ENCODE data around the gene NELL2.

The NELL2 gene

DNA sequence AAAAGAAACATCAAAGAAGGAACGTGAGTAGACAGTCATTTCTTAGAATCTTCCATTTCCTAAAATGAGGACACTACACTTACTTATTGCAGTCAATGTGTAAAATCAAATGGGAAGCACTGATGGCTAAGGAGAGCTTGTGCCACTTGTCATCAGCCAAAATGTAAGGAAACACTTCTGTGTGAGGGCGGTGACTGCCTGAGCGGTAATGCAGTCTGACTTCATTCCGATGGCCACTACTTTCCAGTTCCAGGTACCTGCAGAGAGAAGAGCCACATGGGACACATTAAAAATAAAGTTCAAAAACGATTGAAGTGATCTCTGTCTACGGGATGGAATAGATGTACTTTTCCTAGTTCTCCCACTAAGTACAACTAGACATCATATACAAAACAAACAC lies 96.3 kb downstream of the NELL2 start:
- Histone ChIP-seq H3K9ac (ENCODE audit: low read length in 2 of 2) (no peak overlapping the region), H3K27me3 (ENCODE audit: control insufficient read depth in 1 of 2, insufficient read depth in 2 of 2, low read length in 2 of 2) (no peaks in the 10 kb centered on the region), H3K4me3 (ENCODE audit: low read length in 2 of 2) (no peak overlapping the region), H3K4me1 (ENCODE audit: control insufficient read depth, insufficient read depth, low read length) (no peaks in the 10 kb centered on the region), H3K9me3 (ENCODE audit: control insufficient read depth in 2 of 2, low read length in 2 of 2) (no peaks in the 10 kb centered on the region), H3K36me3 (ENCODE audit: control insufficient read depth in 2 of 2, insufficient read depth in 2 of 2, low read length in 2 of 2) (no peaks in the 10 kb centered on the region), H3K27ac (ENCODE audit: low read length) (no peak overlapping the region)

DNA sequence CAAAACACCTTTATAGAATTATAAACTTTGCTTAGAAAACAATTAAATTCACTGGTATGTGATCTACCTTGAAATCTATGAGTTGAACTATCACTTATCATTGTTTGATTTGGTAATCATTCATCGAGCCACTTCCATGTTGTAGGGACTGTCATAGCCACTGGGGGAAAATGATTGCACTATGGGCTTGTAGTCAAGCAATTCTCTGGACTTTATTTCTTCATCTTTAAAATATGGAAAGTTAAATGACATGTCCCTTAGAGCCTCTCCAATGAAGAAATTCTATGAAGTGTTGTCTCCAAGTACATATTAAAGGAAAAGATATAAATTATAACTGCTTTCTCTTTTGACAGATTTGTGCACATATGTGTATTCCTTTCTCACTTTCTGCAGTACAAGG lies 97.3 kb downstream of the NELL2 start:
- Histone ChIP-seq H3K9ac (ENCODE audit: low read length in 2 of 2) (no peak overlapping the region), H3K4me3 (ENCODE audit: low read length in 2 of 2) (no peak overlapping the region), H3K4me1 (ENCODE audit: control insufficient read depth, insufficient read depth, low read length) (no peaks in the 10 kb centered on the region), H3K36me3 (ENCODE audit: control insufficient read depth in 2 of 2, insufficient read depth in 2 of 2, low read length in 2 of 2) (no peaks in the 10 kb centered on the region), H3K9me3 (ENCODE audit: control insufficient read depth in 2 of 2, low read length in 2 of 2) (no peaks in the 10 kb centered on the region), H3K27ac (ENCODE audit: low read length) (no peak overlapping the region), H3K27me3 (ENCODE audit: control insufficient read depth in 1 of 2, insufficient read depth in 2 of 2, low read length in 2 of 2) (no peaks in the 10 kb centered on the region)

DNA sequence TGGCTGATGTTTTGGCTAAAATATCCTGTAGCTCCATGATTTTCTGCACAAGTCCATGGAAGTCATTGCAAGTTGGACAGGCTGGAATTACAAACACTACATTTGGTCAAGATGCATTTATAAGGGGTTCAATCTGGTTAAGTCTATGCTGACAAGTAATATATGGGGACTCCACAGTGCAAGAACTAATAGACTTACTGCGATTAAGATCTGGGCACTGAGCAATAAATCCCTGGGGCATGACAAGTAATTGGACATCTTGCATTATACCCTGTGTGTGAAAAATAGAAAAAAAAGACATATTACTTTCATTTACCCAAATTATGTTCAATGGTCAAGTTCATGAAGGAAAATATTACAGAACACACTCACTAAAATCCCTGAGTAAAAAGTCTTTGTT lies 99.1 kb downstream of the NELL2 start:
- H3K4me3 ChIP-seq (ENCODE audit: low read length in 2 of 2) = no peak overlapping the region
- no peaks in the 10 kb centered on the region for H3K36me3 ChIP-seq (ENCODE audit: control insufficient read depth in 2 of 2, insufficient read depth in 2 of 2, low read length in 2 of 2)
- H3K27ac ChIP-seq (ENCODE audit: low read length) = no peak overlapping the region

DNA sequence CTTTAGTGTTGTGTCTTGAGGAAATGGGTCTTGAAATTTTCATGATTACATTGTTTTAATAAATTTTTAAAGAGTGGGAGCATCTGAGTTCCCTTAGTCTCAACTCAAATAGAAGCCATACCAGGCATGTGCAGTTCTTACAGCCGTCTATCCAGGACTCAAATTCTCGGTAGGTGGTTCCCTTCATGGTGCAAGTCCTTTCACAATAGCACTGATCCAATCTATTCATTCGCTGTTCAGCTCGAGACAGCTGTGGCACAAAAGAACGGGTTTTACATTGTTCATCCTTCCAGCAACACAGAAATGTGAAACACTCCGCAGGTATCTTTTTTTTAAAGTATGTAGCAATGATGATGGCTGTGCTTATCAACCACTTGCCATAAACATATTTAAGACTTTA lies 100.2 kb downstream of the NELL2 start:
- Histone ChIP-seq H3K4me3 (ENCODE audit: low read length in 2 of 2) (no peak overlapping the region), H3K9ac (ENCODE audit: low read length in 2 of 2) (no peak overlapping the region), H3K9me3 (ENCODE audit: control insufficient read depth in 2 of 2, low read length in 2 of 2) (no peaks in the 10 kb centered on the region), H3K36me3 (ENCODE audit: control insufficient read depth in 2 of 2, insufficient read depth in 2 of 2, low read length in 2 of 2) (no peaks in the 10 kb centered on the region), H3K27ac (ENCODE audit: low read length) (no peak overlapping the region), H3K4me1 (ENCODE audit: control insufficient read depth, insufficient read depth, low read length) (no peaks in the 10 kb centered on the region), H3K27me3 (ENCODE audit: control insufficient read depth in 1 of 2, insufficient read depth in 2 of 2, low read length in 2 of 2) (no peaks in the 10 kb centered on the region)

More for the DNA sequence above, 99.1 kb downstream of the NELL2 start:
- Histone ChIP-seq H3K9me3 (ENCODE audit: control insufficient read depth in 2 of 2, low read length in 2 of 2) (no peaks in the 10 kb centered on the region), H3K4me1 (ENCODE audit: control insufficient read depth, insufficient read depth, low read length) (no peaks in the 10 kb centered on the region), H3K27me3 (ENCODE audit: control insufficient read depth in 1 of 2, insufficient read depth in 2 of 2, low read length in 2 of 2) (no peaks in the 10 kb centered on the region), H3K9ac (ENCODE audit: low read length in 2 of 2) (no peak overlapping the region)

DNA sequence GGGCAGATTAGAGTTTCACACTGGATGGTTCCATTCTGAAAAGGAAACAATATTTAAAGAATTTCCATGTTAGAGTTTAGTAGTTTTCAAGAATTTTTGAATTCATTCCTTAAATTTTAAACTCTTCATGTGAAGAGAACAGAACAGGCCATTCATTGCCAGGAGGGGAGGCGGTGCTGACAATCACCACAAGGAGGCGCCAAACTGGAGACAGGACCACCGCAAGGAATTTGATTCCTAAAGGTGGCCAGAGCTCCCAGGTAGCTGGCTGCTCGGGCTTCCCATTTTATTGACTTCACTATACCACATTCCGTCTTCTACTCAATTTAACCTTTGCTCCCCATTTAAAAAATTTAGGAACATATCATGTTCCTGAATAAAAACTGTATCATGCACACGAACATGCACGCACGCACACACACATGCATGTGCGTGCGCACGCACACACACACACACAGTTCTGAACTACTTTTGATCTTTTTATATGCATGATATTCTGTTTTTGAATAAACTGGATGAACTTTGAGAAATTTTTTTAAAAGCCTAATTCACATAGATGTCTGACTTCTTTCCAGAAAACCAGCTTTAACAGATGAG lies 101.2 kb downstream of the NELL2 start:
- Histone ChIP-seq H3K27me3 (ENCODE audit: control insufficient read depth in 1 of 2, insufficient read depth in 2 of 2, low read length in 2 of 2) (no peaks in the 10 kb centered on the region), H3K4me3 (ENCODE audit: low read length in 2 of 2) (no peak overlapping the region), H3K36me3 (ENCODE audit: control insufficient read depth in 2 of 2, insufficient read depth in 2 of 2, low read length in 2 of 2) (no peaks in the 10 kb centered on the region), H3K9ac (ENCODE audit: low read length in 2 of 2) (no peak overlapping the region), H3K4me1 (ENCODE audit: control insufficient read depth, insufficient read depth, low read length) (no peaks in the 10 kb centered on the region), H3K27ac (ENCODE audit: low read length) (no peak overlapping the region), H3K9me3 (ENCODE audit: control insufficient read depth in 2 of 2, low read length in 2 of 2) (no peaks in the 10 kb centered on the region)

DNA sequence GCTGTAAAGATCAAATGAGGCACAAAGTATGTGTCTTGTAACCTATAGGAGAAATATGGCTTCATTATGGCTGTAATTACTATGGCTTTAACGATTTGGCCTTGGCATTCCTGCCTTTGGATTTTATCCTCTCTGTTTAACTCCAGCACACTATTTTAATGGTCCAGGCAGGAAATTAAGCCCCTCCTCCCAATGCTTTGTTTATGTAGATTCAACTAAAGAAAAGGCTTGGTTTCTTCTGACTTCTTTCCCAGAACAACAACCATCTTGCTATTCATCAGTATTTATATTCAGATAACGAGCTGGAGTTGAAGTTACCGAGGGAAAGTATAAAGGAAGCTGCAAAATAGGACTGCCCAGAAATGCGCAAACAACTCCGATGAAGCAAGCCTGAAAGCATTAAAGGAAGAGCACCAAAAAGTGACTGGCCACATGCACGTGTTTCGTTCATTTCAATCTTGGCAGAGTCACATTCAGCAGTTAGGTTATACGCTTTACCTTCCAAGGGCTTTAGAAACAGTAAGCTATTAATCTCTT lies 104.6 kb downstream of the NELL2 start:
- Histone ChIP-seq H3K27me3 (ENCODE audit: control insufficient read depth in 1 of 2, insufficient read depth in 2 of 2, low read length in 2 of 2) (no peaks in the 10 kb centered on the region), H3K4me1 (ENCODE audit: control insufficient read depth, insufficient read depth, low read length) (no peaks in the 10 kb centered on the region), H3K4me3 (ENCODE audit: low read length in 2 of 2) (no peak overlapping the region), H3K27ac (ENCODE audit: low read length) (no peak overlapping the region), H3K9me3 (ENCODE audit: control insufficient read depth in 2 of 2, low read length in 2 of 2) (no peaks in the 10 kb centered on the region), H3K9ac (ENCODE audit: low read length in 2 of 2) (no peak overlapping the region), H3K36me3 (ENCODE audit: control insufficient read depth in 2 of 2, insufficient read depth in 2 of 2, low read length in 2 of 2) (no peaks in the 10 kb centered on the region)

DNA sequence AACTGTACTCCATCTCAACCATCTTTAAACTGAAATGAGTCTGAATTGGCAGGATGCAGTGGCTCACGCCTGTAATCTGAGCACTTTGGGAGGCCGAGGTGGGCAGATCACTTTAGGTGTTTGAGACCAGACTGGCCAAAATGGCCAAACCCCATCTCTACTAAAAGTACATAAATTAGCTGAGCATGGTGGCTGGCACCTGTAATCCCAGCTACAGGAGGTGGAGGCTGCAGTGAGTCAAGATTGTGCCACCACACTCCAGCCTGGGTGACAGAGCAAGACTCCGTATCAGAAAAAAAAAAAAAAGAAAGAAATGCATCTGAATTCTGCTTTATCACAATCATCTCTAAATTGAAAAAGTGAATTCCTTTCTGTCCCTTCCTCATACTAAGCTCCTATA lies 110.3 kb downstream of the NELL2 start:
- Histone ChIP-seq H3K9me3 (ENCODE audit: control insufficient read depth in 2 of 2, low read length in 2 of 2) (no peaks in the 10 kb centered on the region), H3K36me3 (ENCODE audit: control insufficient read depth in 2 of 2, insufficient read depth in 2 of 2, low read length in 2 of 2) (no peaks in the 10 kb centered on the region), H3K9ac (ENCODE audit: low read length in 2 of 2) (no peak overlapping the region), H3K27me3 (ENCODE audit: control insufficient read depth in 1 of 2, insufficient read depth in 2 of 2, low read length in 2 of 2) (no peaks in the 10 kb centered on the region), H3K27ac (ENCODE audit: low read length) (no peak overlapping the region), H3K4me1 (ENCODE audit: control insufficient read depth, insufficient read depth, low read length) (no peaks in the 10 kb centered on the region), H3K4me3 (ENCODE audit: low read length in 2 of 2) (no peak overlapping the region)

DNA sequence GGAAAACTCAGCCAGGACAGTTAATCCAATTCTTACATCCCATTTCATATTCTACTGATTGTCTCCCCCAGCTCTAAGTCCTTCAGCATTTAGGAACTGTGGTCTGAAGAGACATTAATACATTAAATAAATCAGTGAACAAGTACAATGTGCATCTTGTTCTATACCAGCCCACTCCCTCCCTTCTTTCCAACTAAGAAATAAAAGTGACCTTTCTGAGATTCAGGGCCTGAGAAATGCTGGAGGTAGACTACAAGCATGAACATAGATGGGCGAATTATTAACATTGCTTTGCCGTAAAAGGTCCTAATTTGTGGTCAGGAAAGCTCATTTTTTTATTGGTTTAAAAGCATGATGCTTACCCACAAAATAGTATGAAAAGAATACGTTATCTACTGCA lies 113.1 kb downstream of the NELL2 start:
- H3K27ac ChIP-seq (ENCODE audit: low read length) = no peak overlapping the region
- no peak overlapping the region for H3K9ac ChIP-seq (ENCODE audit: low read length in 2 of 2)
- H3K9me3 ChIP-seq (ENCODE audit: control insufficient read depth in 2 of 2, low read length in 2 of 2) = no peaks in the 10 kb centered on the region
- no peaks in the 10 kb centered on the region for H3K27me3 ChIP-seq (ENCODE audit: control insufficient read depth in 1 of 2, insufficient read depth in 2 of 2, low read length in 2 of 2)
- H3K4me3 ChIP-seq (ENCODE audit: low read length in 2 of 2) = no peak overlapping the region
- H3K36me3 ChIP-seq (ENCODE audit: control insufficient read depth in 2 of 2, insufficient read depth in 2 of 2, low read length in 2 of 2) = no peaks in the 10 kb centered on the region
- H3K4me1 ChIP-seq (ENCODE audit: control insufficient read depth, insufficient read depth, low read length) = no peaks in the 10 kb centered on the region

DNA sequence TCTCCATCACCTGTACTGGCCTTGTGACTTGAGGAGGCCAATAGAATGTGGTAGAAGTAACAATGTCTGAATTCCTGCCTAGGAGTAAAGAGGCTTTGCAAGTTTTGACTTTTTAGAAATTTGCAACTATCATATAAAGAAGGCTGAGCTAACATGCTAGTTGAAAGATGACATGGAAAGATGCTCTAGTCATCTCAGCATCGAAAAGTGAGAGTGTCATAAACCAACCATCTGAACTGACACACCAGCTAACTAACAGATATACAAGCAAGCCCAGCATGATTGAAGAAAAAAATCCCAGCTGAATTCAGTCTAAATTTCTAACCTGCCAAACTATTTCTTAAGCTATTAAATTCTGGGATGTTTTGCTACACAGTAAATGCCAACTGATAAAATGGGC lies 116.8 kb downstream of the NELL2 start:
- Histone ChIP-seq H3K27ac (ENCODE audit: low read length) (no peak overlapping the region), H3K9me3 (ENCODE audit: control insufficient read depth in 2 of 2, low read length in 2 of 2) (no peaks in the 10 kb centered on the region), H3K36me3 (ENCODE audit: control insufficient read depth in 2 of 2, insufficient read depth in 2 of 2, low read length in 2 of 2) (no peaks in the 10 kb centered on the region), H3K9ac (ENCODE audit: low read length in 2 of 2) (no peak overlapping the region), H3K4me3 (ENCODE audit: low read length in 2 of 2) (no peak overlapping the region), H3K27me3 (ENCODE audit: control insufficient read depth in 1 of 2, insufficient read depth in 2 of 2, low read length in 2 of 2) (no peaks in the 10 kb centered on the region), H3K4me1 (ENCODE audit: control insufficient read depth, insufficient read depth, low read length) (no peaks in the 10 kb centered on the region)

DNA sequence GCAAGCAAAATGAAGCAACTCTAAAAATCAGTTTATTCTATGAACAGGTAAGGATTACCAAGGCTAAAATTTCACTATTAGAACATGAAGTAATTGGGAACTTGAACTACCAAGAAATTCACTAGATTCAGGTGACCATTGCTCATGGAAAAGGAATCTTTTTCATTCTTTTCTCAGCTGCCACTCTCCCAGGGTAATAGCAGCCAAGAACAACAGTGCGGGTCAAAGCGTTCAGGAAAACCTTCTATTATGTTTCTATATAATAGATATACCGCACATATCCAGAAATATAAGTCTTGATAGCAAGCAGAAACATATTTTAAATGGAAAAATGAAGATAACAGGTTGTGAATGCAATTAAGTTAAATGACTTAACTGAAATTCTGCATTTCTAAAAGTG lies 125.6 kb downstream of the NELL2 start:
- H3K4me3 ChIP-seq (ENCODE audit: low read length in 2 of 2) = no peak overlapping the region
- no peaks in the 10 kb centered on the region for H3K4me1 ChIP-seq (ENCODE audit: control insufficient read depth, insufficient read depth, low read length)
- H3K9me3 ChIP-seq (ENCODE audit: control insufficient read depth in 2 of 2, low read length in 2 of 2) = no peaks in the 10 kb centered on the region
- no peak overlapping the region for H3K9ac ChIP-seq (ENCODE audit: low read length in 2 of 2)
- H3K27ac ChIP-seq (ENCODE audit: low read length) = no peak overlapping the region
- no peaks in the 10 kb centered on the region for H3K27me3 ChIP-seq (ENCODE audit: control insufficient read depth in 1 of 2, insufficient read depth in 2 of 2, low read length in 2 of 2)
- H3K36me3 ChIP-seq (ENCODE audit: control insufficient read depth in 2 of 2, insufficient read depth in 2 of 2, low read length in 2 of 2) = no peaks in the 10 kb centered on the region

DNA sequence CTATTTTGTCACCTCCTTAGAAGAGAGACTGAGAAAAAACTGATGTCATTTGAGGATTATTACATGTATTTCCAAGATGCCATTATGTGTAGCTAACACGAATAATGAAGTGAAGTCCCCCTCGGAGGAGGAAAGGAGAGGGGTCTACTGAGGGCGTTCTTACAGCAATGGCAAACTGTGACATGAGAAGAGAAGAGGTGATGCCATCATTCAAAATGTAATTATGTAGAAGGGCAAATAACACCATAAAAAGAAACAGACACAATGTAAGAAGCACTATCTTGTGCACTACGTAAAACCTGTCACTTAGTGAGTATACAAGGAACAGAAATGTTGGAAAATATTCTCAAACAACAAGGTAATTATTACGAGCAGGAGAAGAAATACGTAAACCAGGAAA lies 126.5 kb downstream of the NELL2 start:
- H3K4me3 ChIP-seq (ENCODE audit: low read length in 2 of 2) = no peak overlapping the region
- no peaks in the 10 kb centered on the region for H3K4me1 ChIP-seq (ENCODE audit: control insufficient read depth, insufficient read depth, low read length)
- H3K9ac ChIP-seq (ENCODE audit: low read length in 2 of 2) = no peak overlapping the region
- no peaks in the 10 kb centered on the region for H3K36me3 ChIP-seq (ENCODE audit: control insufficient read depth in 2 of 2, insufficient read depth in 2 of 2, low read length in 2 of 2)
- no peaks in the 10 kb centered on the region for H3K9me3 ChIP-seq (ENCODE audit: control insufficient read depth in 2 of 2, low read length in 2 of 2)
- H3K27ac ChIP-seq (ENCODE audit: low read length) = no peak overlapping the region
- no peaks in the 10 kb centered on the region for H3K27me3 ChIP-seq (ENCODE audit: control insufficient read depth in 1 of 2, insufficient read depth in 2 of 2, low read length in 2 of 2)

All from stomach smooth muscle (tissue), 2 donors.